ENCODE results near the gene RCVRN.

The RCVRN gene

DNA sequence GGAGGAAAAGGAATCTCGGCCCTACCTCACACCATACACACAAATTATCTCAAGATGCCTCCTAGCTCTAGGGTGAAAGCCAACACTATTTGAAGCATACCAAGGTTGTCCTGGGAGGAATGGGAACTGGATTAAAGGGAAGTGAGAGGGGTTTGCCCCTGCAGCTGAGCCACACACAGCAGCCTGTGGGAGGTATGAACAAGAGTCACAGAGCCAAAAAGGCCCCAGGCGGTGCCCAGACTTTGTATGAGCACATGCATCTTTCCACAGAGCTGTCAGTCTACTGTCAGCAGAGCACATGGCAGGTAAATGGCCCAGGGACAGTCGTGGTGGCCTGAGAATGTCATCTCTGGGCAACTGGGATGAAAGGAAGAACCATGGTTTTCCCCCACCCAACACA is 31.0 kb upstream of the RCVRN start:
- Histone ChIP-seq H3K9ac (ENCODE audit: low read length) (no peak overlapping the region), H3K4me1 (ENCODE audit: control insufficient read depth, insufficient read depth, low read length) (peaks cover 38% of the 10 kb centered on the region), H3K4me3 (ENCODE audit: low read length) (no peak overlapping the region), H3K36me3 (ENCODE audit: control insufficient read depth, insufficient read depth, low read length, severe bottlenecking) (peaks cover 7% of the 10 kb centered on the region), H3K9me3 (ENCODE audit: control insufficient read depth, low read length) (peaks cover 12% of the 10 kb centered on the region), H3K27me3 (replicated peaks; ENCODE audit: control insufficient read depth, insufficient read depth, low read length) (no peaks in the 10 kb centered on the region)
- DNase-seq (ENCODE audit: low read depth) = no peak

- Histone ChIP-seq H3K4me1 (ENCODE audit: control insufficient read depth, insufficient read depth, low read length) (peaks cover 45% of the 10 kb centered on the region), H3K4me3 (ENCODE audit: low read length) (no peak overlapping the region), H3K9ac (ENCODE audit: low read length) (no peak overlapping the region), H3K27me3 (replicated peaks; ENCODE audit: control insufficient read depth, insufficient read depth, low read length) (no peaks in the 10 kb centered on the region), H3K9me3 (ENCODE audit: control insufficient read depth, low read length) (peaks cover 12% of the 10 kb centered on the region), H3K36me3 (ENCODE audit: control insufficient read depth, insufficient read depth, low read length, severe bottlenecking) (peaks cover 3% of the 10 kb centered on the region)
- DNase-seq (ENCODE audit: low read depth) = peak; percentile 9
These were observed 30.3 kb upstream of the RCVRN start for GRCh38 chr17:9935408-9935807.

GRCh38 chr17:9934331-9934730 is 29.3 kb upstream of the RCVRN start:
- H3K9me3 ChIP-seq (ENCODE audit: control insufficient read depth, low read length) = peaks cover 12% of the 10 kb centered on the region
- H3K9ac ChIP-seq (ENCODE audit: low read length) = no peak overlapping the region
- H3K27me3 ChIP-seq (replicated peaks; ENCODE audit: control insufficient read depth, insufficient read depth, low read length) = no peaks in the 10 kb centered on the region
- no peak overlapping the region for H3K4me3 ChIP-seq (ENCODE audit: low read length)
- no peak for DNase-seq (ENCODE audit: low read depth)
- H3K36me3 ChIP-seq (ENCODE audit: control insufficient read depth, insufficient read depth, low read length, severe bottlenecking) = peaks cover 3% of the 10 kb centered on the region
- H3K4me1 ChIP-seq (ENCODE audit: control insufficient read depth, insufficient read depth, low read length) = peaks cover 52% of the 10 kb centered on the region

- Histone ChIP-seq H3K4me1 (ENCODE audit: control insufficient read depth, insufficient read depth, low read length) (peaks cover 55% of the 10 kb centered on the region), H3K4me3 (ENCODE audit: low read length) (no peak overlapping the region), H3K9ac (ENCODE audit: low read length) (no peak overlapping the region), H3K9me3 (ENCODE audit: control insufficient read depth, low read length) (no peaks in the 10 kb centered on the region), H3K27me3 (replicated peaks; ENCODE audit: control insufficient read depth, insufficient read depth, low read length) (no peaks in the 10 kb centered on the region), H3K36me3 (ENCODE audit: control insufficient read depth, insufficient read depth, low read length, severe bottlenecking) (no peaks in the 10 kb centered on the region)
- no peak for DNase-seq (ENCODE audit: low read depth)
These were observed 27.4 kb upstream of the RCVRN start for GRCh38 chr17:9932491-9932890.

DNA sequence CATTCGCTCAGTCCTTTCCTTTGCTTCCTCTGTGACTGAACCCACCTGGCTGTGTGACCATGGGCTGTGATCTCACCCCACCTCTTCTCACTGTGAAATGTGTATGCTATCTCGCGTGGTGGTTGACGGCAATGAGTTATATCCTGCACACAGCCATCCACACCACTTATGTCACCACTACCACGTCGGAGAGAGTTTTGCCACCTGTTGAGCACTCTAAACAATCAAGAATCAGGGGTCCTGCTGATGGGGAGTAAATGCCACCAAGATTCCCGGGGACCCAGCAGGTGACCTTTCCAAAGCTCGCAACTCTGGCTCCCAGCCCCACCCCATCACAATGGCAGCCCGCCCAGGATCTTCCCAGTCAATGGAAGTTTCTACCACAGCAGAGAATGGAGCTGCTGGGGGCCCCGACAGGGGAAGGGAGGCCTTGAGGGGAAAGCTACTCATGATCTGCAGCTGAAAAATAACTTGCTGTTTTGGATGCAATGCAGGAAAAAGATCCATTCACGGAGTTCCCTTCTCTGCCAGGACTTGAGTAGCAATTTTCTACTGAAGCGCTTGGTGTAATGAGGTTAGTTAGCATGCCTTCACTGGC is 26.2 kb upstream of the RCVRN start:
- no peaks in the 10 kb centered on the region for H3K9me3 ChIP-seq (ENCODE audit: control insufficient read depth, low read length)
- no peak overlapping the region for H3K4me3 ChIP-seq (ENCODE audit: low read length)
- H3K36me3 ChIP-seq (ENCODE audit: control insufficient read depth, insufficient read depth, low read length, severe bottlenecking) = no peaks in the 10 kb centered on the region
- no peak overlapping the region for H3K9ac ChIP-seq (ENCODE audit: low read length)
- no peak for DNase-seq (ENCODE audit: low read depth)
- no peaks in the 10 kb centered on the region for H3K27me3 ChIP-seq (replicated peaks; ENCODE audit: control insufficient read depth, insufficient read depth, low read length)
- H3K4me1 ChIP-seq (ENCODE audit: control insufficient read depth, insufficient read depth, low read length) = peaks cover 42% of the 10 kb centered on the region

DNA sequence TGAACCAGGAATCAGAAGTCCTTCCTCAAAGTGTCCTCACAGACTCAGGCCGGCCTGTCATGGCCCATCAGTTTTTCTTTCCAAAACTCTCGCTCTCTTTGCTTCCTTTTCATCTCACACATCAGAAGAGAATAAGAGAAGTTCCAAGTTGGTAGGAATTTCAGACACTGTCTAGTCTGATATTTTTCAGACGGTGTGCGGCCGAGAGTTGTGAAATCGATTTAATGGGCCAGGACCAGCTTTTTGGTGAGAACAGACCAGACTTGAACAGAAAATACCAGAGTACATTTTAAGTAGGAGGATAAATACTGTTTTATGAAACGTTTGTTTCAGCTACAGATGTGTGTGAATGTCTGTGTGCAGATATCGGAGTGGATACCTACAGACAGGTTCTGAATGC is 24.8 kb upstream of the RCVRN start:
- H3K36me3 ChIP-seq (ENCODE audit: control insufficient read depth, insufficient read depth, low read length, severe bottlenecking) = no peaks in the 10 kb centered on the region
- no peak for DNase-seq (ENCODE audit: low read depth)
- H3K9ac ChIP-seq (ENCODE audit: low read length) = no peak overlapping the region

DNA sequence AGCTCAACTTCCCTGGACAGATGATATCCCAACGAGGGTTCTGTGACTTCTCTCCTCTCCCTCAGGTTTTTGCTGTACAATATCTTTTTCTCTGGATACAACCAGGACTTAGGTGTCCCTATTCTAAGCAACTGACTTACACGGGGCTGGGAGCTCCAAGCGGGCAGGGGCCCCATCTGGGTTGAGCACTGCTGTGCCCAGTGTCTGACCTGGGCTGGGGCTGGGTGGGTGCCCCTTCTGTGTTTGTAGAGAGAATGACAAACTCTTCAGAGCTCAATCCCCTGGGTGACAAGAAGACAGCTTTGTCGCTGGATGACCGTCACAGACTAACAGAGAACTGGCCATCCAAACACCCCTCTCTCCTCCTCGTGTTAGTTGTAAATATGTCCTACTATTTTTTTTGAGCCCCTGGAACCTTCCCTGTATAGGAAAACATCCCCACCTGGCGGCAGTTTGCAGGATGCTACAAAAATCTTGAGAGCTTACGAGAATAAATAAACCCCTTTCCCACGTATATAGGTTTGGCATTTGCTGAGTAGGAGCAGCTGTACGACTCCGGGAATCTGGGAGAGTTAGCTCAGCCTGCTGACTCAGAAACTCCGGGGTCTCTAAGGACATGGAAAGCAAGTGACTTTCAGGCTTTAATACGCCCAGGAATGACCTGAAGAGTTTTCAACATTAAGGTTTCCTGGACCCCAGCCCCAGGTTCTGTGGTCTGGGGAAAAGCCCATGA is 23.7 kb upstream of the RCVRN start:
- H3K27me3 ChIP-seq (replicated peaks; ENCODE audit: control insufficient read depth, insufficient read depth, low read length) = no peaks in the 10 kb centered on the region
- H3K4me1 ChIP-seq (ENCODE audit: control insufficient read depth, insufficient read depth, low read length) = peaks cover 31% of the 10 kb centered on the region
- DNase-seq (ENCODE audit: low read depth) = peak; percentile 87
- no peaks in the 10 kb centered on the region for H3K9me3 ChIP-seq (ENCODE audit: control insufficient read depth, low read length)
- H3K9ac ChIP-seq (ENCODE audit: low read length) = peak overlapping the region; percentile 54
- H3K36me3 ChIP-seq (ENCODE audit: control insufficient read depth, insufficient read depth, low read length, severe bottlenecking) = no peaks in the 10 kb centered on the region
- H3K4me3 ChIP-seq (ENCODE audit: low read length) = no peak overlapping the region

More for the DNA sequence above, 24.8 kb upstream of the RCVRN start:
- H3K4me1 ChIP-seq (ENCODE audit: control insufficient read depth, insufficient read depth, low read length) = peaks cover 31% of the 10 kb centered on the region
- H3K9me3 ChIP-seq (ENCODE audit: control insufficient read depth, low read length) = no peaks in the 10 kb centered on the region
- no peak overlapping the region for H3K4me3 ChIP-seq (ENCODE audit: low read length)
- H3K27me3 ChIP-seq (replicated peaks; ENCODE audit: control insufficient read depth, insufficient read depth, low read length) = no peaks in the 10 kb centered on the region

GRCh38 chr17:9926150-9926804 is 21.2 kb upstream of the RCVRN start:
- Histone ChIP-seq H3K36me3 (ENCODE audit: control insufficient read depth, insufficient read depth, low read length, severe bottlenecking) (no peaks in the 10 kb centered on the region), H3K4me3 (ENCODE audit: low read length) (no peak overlapping the region), H3K27me3 (replicated peaks; ENCODE audit: control insufficient read depth, insufficient read depth, low read length) (no peaks in the 10 kb centered on the region)

DNA sequence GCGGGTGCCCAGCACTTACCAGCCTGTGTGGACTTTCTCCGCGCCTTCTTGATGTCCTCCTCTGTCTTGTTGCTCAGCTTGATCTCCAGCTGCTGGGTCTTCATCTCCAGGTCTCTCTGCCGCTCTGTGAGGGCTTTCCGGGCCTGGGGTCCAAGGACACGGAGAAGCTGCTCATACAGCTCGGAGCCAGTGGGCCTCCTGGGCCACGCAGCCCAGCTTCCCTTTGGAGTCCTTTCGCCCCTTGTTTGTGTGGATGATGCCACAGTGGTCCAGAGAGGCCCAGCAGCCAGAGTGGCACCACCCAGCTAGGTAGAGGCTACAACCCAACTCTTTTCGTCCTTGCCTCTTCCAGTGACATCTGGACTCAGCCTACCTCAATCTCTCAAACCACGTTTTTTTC is 20.4 kb upstream of the RCVRN start:
- H3K4me1 ChIP-seq (ENCODE audit: control insufficient read depth, insufficient read depth, low read length) = peaks cover 18% of the 10 kb centered on the region
- no peaks in the 10 kb centered on the region for H3K36me3 ChIP-seq (ENCODE audit: control insufficient read depth, insufficient read depth, low read length, severe bottlenecking)
- no peak for DNase-seq (ENCODE audit: low read depth)
- no peaks in the 10 kb centered on the region for H3K27me3 ChIP-seq (replicated peaks; ENCODE audit: control insufficient read depth, insufficient read depth, low read length)
- no peak overlapping the region for H3K9ac ChIP-seq (ENCODE audit: low read length)
- H3K9me3 ChIP-seq (ENCODE audit: control insufficient read depth, low read length) = no peaks in the 10 kb centered on the region
- H3K4me3 ChIP-seq (ENCODE audit: low read length) = no peak overlapping the region

More at GRCh38 chr17:9926150-9926804, 21.2 kb upstream of the RCVRN start:
- H3K4me1 ChIP-seq (ENCODE audit: control insufficient read depth, insufficient read depth, low read length) = peaks cover 26% of the 10 kb centered on the region
- H3K9ac ChIP-seq (ENCODE audit: low read length) = no peak overlapping the region
- no peak for DNase-seq (ENCODE audit: low read depth)
- H3K9me3 ChIP-seq (ENCODE audit: control insufficient read depth, low read length) = no peaks in the 10 kb centered on the region

DNA sequence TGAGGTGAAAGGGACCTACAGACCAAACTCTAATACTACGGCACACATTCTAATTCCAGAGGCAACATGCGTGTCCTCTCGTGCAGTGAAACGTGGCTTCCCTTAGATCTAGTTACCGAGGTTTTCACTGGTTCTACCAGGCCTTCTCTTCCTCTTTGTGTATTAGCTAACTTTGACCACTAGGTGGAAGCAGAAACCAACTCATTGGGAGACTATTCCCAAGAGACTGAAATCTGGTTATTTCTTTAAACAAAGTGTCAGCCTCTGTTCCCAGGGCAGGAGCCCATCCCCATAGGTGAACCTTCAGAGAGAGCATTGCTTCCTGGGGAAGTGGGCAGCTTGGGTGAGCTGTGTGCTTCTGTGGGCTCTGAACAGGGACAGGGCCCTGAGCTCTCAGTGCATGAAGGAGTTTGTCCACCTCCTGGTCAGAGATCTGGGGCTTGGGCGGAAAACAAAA is 19.7 kb upstream of the RCVRN start:
- Histone ChIP-seq H3K9ac (ENCODE audit: low read length) (peak overlapping the region; percentile 38), H3K36me3 (ENCODE audit: control insufficient read depth, insufficient read depth, low read length, severe bottlenecking) (no peaks in the 10 kb centered on the region), H3K27me3 (replicated peaks; ENCODE audit: control insufficient read depth, insufficient read depth, low read length) (no peaks in the 10 kb centered on the region), H3K4me1 (ENCODE audit: control insufficient read depth, insufficient read depth, low read length) (peaks cover 11% of the 10 kb centered on the region), H3K9me3 (ENCODE audit: control insufficient read depth, low read length) (no peaks in the 10 kb centered on the region), H3K4me3 (ENCODE audit: low read length) (no peak overlapping the region)
- peak; percentile 89 for DNase-seq (ENCODE audit: low read depth)

- H3K9ac ChIP-seq (ENCODE audit: low read length) = no peak overlapping the region
- no peaks in the 10 kb centered on the region for H3K9me3 ChIP-seq (ENCODE audit: control insufficient read depth, low read length)
- no peak overlapping the region for H3K4me3 ChIP-seq (ENCODE audit: low read length)
- H3K4me1 ChIP-seq (ENCODE audit: control insufficient read depth, insufficient read depth, low read length) = peaks cover 3% of the 10 kb centered on the region
- peaks cover 9% of the 10 kb centered on the region for H3K36me3 ChIP-seq (ENCODE audit: control insufficient read depth, insufficient read depth, low read length, severe bottlenecking)
- no peaks in the 10 kb centered on the region for H3K27me3 ChIP-seq (replicated peaks; ENCODE audit: control insufficient read depth, insufficient read depth, low read length)
- no peak for DNase-seq (ENCODE audit: low read depth)
These were observed 17.2 kb upstream of the RCVRN start for GRCh38 chr17:9922012-9922848.
